Natural killer cell (primary cell): ENCODE data around the gene JMJD8. TPM values are rescaled to one million over a fixed set of nuclear protein-coding genes. Genes with fewer than 3 reads are reported as not detected.

Experiments used
- ATAC-seq, 3 donors: fragments of 150-1000 bp in 2 of 3; fragments of 200-7000 bp in 1 of 3; cut with Tn5 transposase; 1 replicate in 1 of 3; 2 replicates in 2 of 3; pipeline ENCODE4 v1.10.0; 2021; ENCODE audit warnings: mild to moderate bottlenecking in 2 of 3, moderate library complexity in 2 of 3
- DNase-seq, 2 donors: peaks; one replicate each; pipeline versions ENCODE4 v3.0.0 to v3.0.0-alpha.2; 2013 to 2021; ENCODE audit warnings: mixed read lengths in 1 of 2
- H3K27ac ChIP-seq: one replicate; pipeline ENCODE4 v1.5.1; 2013; ENCODE audit warnings: mild to moderate bottlenecking, low read length
- H3K27me3 ChIP-seq: one replicate; pipeline ENCODE4 v1.6.1; 2013; ENCODE audit warnings: low read length; ENCODE audit not compliant: control insufficient read depth, insufficient read depth
- H3K36me3 ChIP-seq: one replicate; pipeline ENCODE4 v1.6.1; 2013; ENCODE audit warnings: low read length; ENCODE audit not compliant: control insufficient read depth, insufficient read depth
- H3K4me1 ChIP-seq: one replicate; pipeline ENCODE4 v1.6.1; 2013; ENCODE audit warnings: low read length; ENCODE audit not compliant: control insufficient read depth, insufficient read depth
- H3K4me3 ChIP-seq: one replicate; pipeline ENCODE4 v1.5.1; 2013; ENCODE audit warnings: low read length
- H3K9me3 ChIP-seq: one replicate; pipeline ENCODE4 v1.6.1; 2013; ENCODE audit warnings: low read length; ENCODE audit not compliant: control insufficient read depth, insufficient read depth
- H3K27ac Mint-ChIP-seq, 2 donors: one replicate each; pipeline ENCODE4 v1.8.0; 2022; ENCODE audit warnings: mild to moderate bottlenecking in 2 of 2, mixed read lengths in 2 of 2, moderate library complexity in 1 of 2
- H3K27me3 Mint-ChIP-seq, 2 donors: one replicate each; pipeline ENCODE4 v1.8.0; 2022; ENCODE audit warnings: low read depth in 2 of 2, mixed read lengths in 2 of 2
- H3K36me3 Mint-ChIP-seq: one replicate; pipeline ENCODE4 v1.8.0; 2022; ENCODE audit warnings: mixed read lengths
- H3K4me1 Mint-ChIP-seq, 2 donors: one replicate each; pipeline ENCODE4 v1.8.0; 2022; ENCODE audit warnings: mixed read lengths in 2 of 2
- H3K4me3 Mint-ChIP-seq: one replicate; pipeline ENCODE4 v1.8.0; 2022; ENCODE audit warnings: mild to moderate bottlenecking, moderate library complexity, mixed read lengths
- H3K9me3 Mint-ChIP-seq, 2 donors: one replicate each; pipeline ENCODE4 v1.8.0; 2022; ENCODE audit warnings: mixed read lengths in 2 of 2
- WGBS: methylation state at CpG from one replicate; pipeline ENCODE4 v1.1.7; 2013; ENCODE audit warnings: missing lambda C conversion rate; ENCODE audit not compliant: insufficient coverage; 5-methylcytosine and 5-hydroxymethylcytosine counted together
- intact Hi-C: fragments of 100-400 bp; cut with micrococcal nuclease; formaldehyde crosslinking; loops from one replicate; pipeline ENCODE4 v1.14.2; 2022
- total RNA-seq, 4 donors: library from RNA; stranded (reverse); fragments of 120-200 nt in 1 of 4; gene quantifications; one replicate each; pipeline versions ENCODE4 v1.2.3 to v1.2.4, GENCODE V29; 2013 to 2022
- TF ChIP-seq, protein P1 (sequence below): fragments of 200-600 bp; IDR thresholded peaks from one replicate; pipeline ENCODE4 v1.8.0; 2022; ENCODE audit warnings: antibody characterized with exemption

JMJD8 gene
- total RNA-seq, 3 donors from 2014 or later (not counting 1 experiment from before 2014, with no cell fraction given), result 29.5 to 32.6 (median 31.5) TPM

GRCh38 chr16:700684-701584, 16.8 kb upstream of the JMJD8 start:
- TF ChIP-seq, protein P1, sequence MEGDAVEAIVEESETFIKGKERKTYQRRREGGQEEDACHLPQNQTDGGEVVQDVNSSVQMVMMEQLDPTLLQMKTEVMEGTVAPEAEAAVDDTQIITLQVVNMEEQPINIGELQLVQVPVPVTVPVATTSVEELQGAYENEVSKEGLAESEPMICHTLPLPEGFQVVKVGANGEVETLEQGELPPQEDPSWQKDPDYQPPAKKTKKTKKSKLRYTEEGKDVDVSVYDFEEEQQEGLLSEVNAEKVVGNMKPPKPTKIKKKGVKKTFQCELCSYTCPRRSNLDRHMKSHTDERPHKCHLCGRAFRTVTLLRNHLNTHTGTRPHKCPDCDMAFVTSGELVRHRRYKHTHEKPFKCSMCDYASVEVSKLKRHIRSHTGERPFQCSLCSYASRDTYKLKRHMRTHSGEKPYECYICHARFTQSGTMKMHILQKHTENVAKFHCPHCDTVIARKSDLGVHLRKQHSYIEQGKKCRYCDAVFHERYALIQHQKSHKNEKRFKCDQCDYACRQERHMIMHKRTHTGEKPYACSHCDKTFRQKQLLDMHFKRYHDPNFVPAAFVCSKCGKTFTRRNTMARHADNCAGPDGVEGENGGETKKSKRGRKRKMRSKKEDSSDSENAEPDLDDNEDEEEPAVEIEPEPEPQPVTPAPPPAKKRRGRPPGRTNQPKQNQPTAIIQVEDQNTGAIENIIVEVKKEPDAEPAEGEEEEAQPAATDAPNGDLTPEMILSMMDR, result no peak
- Mint-ChIP-seq H3K36me3 (no peaks in the 10 kb centered on the region), H3K27me3 (peaks cover 11 to 17% of the 10 kb centered on the region in 2 donors), H3K27ac (no peak overlapping the region), H3K4me1 (peaks cover 0 to under 1% of the 10 kb centered on the region in 2 donors), H3K9me3 (no peaks in the 10 kb centered on the region), H3K4me3 (no peak overlapping the region)
- H3K4me1 ChIP-seq, result peaks cover 25% of the 10 kb centered on the region
- H3K9me3 ChIP-seq, result peaks cover 3% of the 10 kb centered on the region
- WGBS, result 7% methylated on average over 76 of the region's 76 CpGs
- intact Hi-C loops, result no loop called here
- ATAC-seq (peak; percentile 56 to 92 (median 78)), DNase-seq (peak in 1 of 2 donors; percentile 73)
- H3K4me3 ChIP-seq, result no peak overlapping the region
- H3K36me3 ChIP-seq, result no peaks in the 10 kb centered on the region
- no peak overlapping the region for H3K27ac ChIP-seq
- peaks cover 51% of the 10 kb centered on the region for H3K27me3 ChIP-seq

GRCh38 chr16:698911-699671, 15.0 kb upstream of the JMJD8 start:
- peaks cover 56% of the 10 kb centered on the region for H3K27me3 ChIP-seq
- peaks cover 3% of the 10 kb centered on the region for H3K9me3 ChIP-seq
- no peaks in the 10 kb centered on the region for H3K36me3 ChIP-seq
- Mint-ChIP-seq H3K27ac (no peak overlapping the region), H3K27me3 (peaks cover 11 to 21% of the 10 kb centered on the region in 2 donors), H3K9me3 (no peaks in the 10 kb centered on the region), H3K4me3 (no peak overlapping the region), H3K4me1 (peaks cover 4 to 5% of the 10 kb centered on the region in 2 donors), H3K36me3 (no peaks in the 10 kb centered on the region)
- H3K27ac ChIP-seq, result no peak overlapping the region
- DNase-seq (no peak), ATAC-seq (no peak)
- intact Hi-C loops, result no loop called here
- peaks cover 42% of the 10 kb centered on the region for H3K4me1 ChIP-seq
- TF ChIP-seq, protein P1, result no peak
- WGBS, result 63% methylated on average over 19 of the region's 19 CpGs
- no peak overlapping the region for H3K4me3 ChIP-seq

GRCh38 chr16:695355-696089, 11.4 kb upstream of the JMJD8 start:
- peak overlapping the region; percentile 38 for H3K4me3 ChIP-seq
- WGBS, result 2% methylated on average over 71 of the region's 71 CpGs
- peaks cover 36% of the 10 kb centered on the region for H3K27me3 ChIP-seq
- ATAC-seq, result peak; percentile 41 to 62 (median 53)
- no peak overlapping the region for H3K27ac Mint-ChIP-seq
- H3K9me3 ChIP-seq, result peaks cover 3% of the 10 kb centered on the region
- TF ChIP-seq, protein P1, result no peak
- no peak overlapping the region for H3K27ac ChIP-seq
- intact Hi-C loops, result no loop called here
- H3K4me3 Mint-ChIP-seq, result peak overlapping the region; percentile 49
- peaks cover 4 to 12% of the 10 kb centered on the region in 2 donors for H3K4me1 Mint-ChIP-seq
- no peaks in the 10 kb centered on the region for H3K36me3 Mint-ChIP-seq
- DNase-seq, result peak in 1 of 2 donors; percentile 81
- H3K9me3 Mint-ChIP-seq, result no peaks in the 10 kb centered on the region
- H3K36me3 ChIP-seq, result no peaks in the 10 kb centered on the region
- peaks cover 0 to 17% of the 10 kb centered on the region in 2 donors for H3K27me3 Mint-ChIP-seq
- peaks cover 43% of the 10 kb centered on the region for H3K4me1 ChIP-seq
